Stimulated activated CD4-positive, alpha-beta T cell treated with anti-CD3 and anti-CD28 coated beads, Interleukin-2, amount 100 ng/mL, for 48 hours (primary cell): ENCODE data around the gene ADCY2.

Experiments
- DNase-seq, 2 donors: peaks; one replicate each; pipeline ENCODE4 v3.0.0-alpha.2; 2020

Gene ADCY2

GRCh38 chr5:7445831-7446230 lies 49.9 kb downstream of the ADCY2 start:
- DNase-seq, result no peak

GRCh38 chr5:7446913-7447312 lies 51.0 kb downstream of the ADCY2 start:
- DNase-seq, result no peak

- DNase-seq, result no peak
Measured at GRCh38 chr5:7453947-7454346, 58.0 kb downstream of the ADCY2 start.

GRCh38 chr5:7456206-7456605 lies 60.3 kb downstream of the ADCY2 start:
- no peak for DNase-seq

GRCh38 chr5:7461371-7461770 lies 65.4 kb downstream of the ADCY2 start:
- no peak for DNase-seq

- no peak for DNase-seq
Measured at GRCh38 chr5:7462758-7463157, 66.8 kb downstream of the ADCY2 start.

- no peak for DNase-seq
Measured at GRCh38 chr5:7464182-7464581, 68.2 kb downstream of the ADCY2 start.

GRCh38 chr5:7467179-7467578 lies 71.2 kb downstream of the ADCY2 start:
- no peak for DNase-seq

GRCh38 chr5:7468742-7469141 lies 72.8 kb downstream of the ADCY2 start:
- no peak for DNase-seq

- no peak for DNase-seq
Measured at GRCh38 chr5:7471710-7472109, 75.8 kb downstream of the ADCY2 start.

- no peak for DNase-seq
Measured at GRCh38 chr5:7473115-7473514, 77.2 kb downstream of the ADCY2 start.

GRCh38 chr5:7473668-7474215 lies 77.8 kb downstream of the ADCY2 start:
- DNase-seq, result no peak

- DNase-seq, result no peak
Measured at GRCh38 chr5:7474821-7475403, 79.0 kb downstream of the ADCY2 start.

GRCh38 chr5:7478459-7478858 lies 82.5 kb downstream of the ADCY2 start:
- no peak for DNase-seq

- no peak for DNase-seq
Measured at GRCh38 chr5:7488734-7489133, 92.8 kb downstream of the ADCY2 start.

- no peak for DNase-seq
Measured at GRCh38 chr5:7492371-7492770, 96.4 kb downstream of the ADCY2 start.

GRCh38 chr5:7493081-7493480 lies 97.1 kb downstream of the ADCY2 start:
- no peak for DNase-seq

- no peak for DNase-seq
Measured at GRCh38 chr5:7493622-7494021, 97.7 kb downstream of the ADCY2 start.

- DNase-seq, result no peak
Measured at GRCh38 chr5:7494481-7495130, 98.7 kb downstream of the ADCY2 start.

GRCh38 chr5:7495131-7495517 lies 99.2 kb downstream of the ADCY2 start:
- no peak for DNase-seq

GRCh38 chr5:7500256-7500655 lies 104.3 kb downstream of the ADCY2 start:
- no peak for DNase-seq

- no peak for DNase-seq
Measured at GRCh38 chr5:7501061-7501460, 105.1 kb downstream of the ADCY2 start.

GRCh38 chr5:7503564-7503963 lies 107.6 kb downstream of the ADCY2 start:
- no peak for DNase-seq

- no peak for DNase-seq
Measured at GRCh38 chr5:7515284-7515914, 119.5 kb downstream of the ADCY2 start.
